HCT116 (cell line): Measurements from ENCODE around the gene CARD10. TPM values are rescaled to one million over a fixed set of nuclear protein-coding genes. Genes with fewer than 3 reads are reported as not detected.
A peak's percentile ranks its signal among the peaks of the same experiment; 100 is the strongest.

Experiments
- ATAC-seq: fragments of 200-7000 bp; cut with Tn5 transposase; 2 replicates; pipeline ENCODE4 v1.9.1; 2020; ENCODE audit warnings: mild to moderate bottlenecking, moderate library complexity
- BruUV-seq: library from RNA; stranded (reverse); fragments of 400-500 nt; replicated peaks from 2 replicates; lab custom pipeline; 2021; lab: Mats Ljungman, UMichigan
- CTCF ChIA-PET: fragments of 300-600 bp; sonication (Branson Sonifier 250); formaldehyde crosslinking; loops from one replicate; lab custom pipeline; 2021; ENCODE audit warnings: antibody characterized with exemption; lab: Charles Lee
- POLR2A ChIA-PET: fragments of 300-600, 350-600 bp; sonication (Branson Sonifier 250); formaldehyde crosslinking; loops from one replicate; lab custom pipeline; 2021; ENCODE audit warnings: antibody characterized with exemption; lab: Charles Lee
- RAD21 ChIA-PET, 2 experiments: fragments of 300-600 bp; sonication (Branson Sonifier 250); formaldehyde crosslinking; loops; one replicate each; lab custom pipeline; 2023; ENCODE audit warnings: low total read pairs in 2 of 2; ENCODE audit not compliant: uncharacterized antibody in 2 of 2, unreplicated experiment in 2 of 2, low non-redundant PET in 1 of 2; lab: Charles Lee
- DNase-seq: peaks from one replicate; pipeline ENCODE4 v3.0.0-alpha.2; 2010; ENCODE audit warnings: low read depth, low spot score
- H2AFZ ChIP-seq: fragments of 200-600 bp; shearing (Covaris generic), sonication (generic); 2 replicates; pipeline ENCODE4 v1.6.1; 2017; ENCODE audit warnings: low read depth, mixed run types, mixed read lengths, antibody characterized with exemption, low read length; ENCODE audit not compliant: poor library complexity, severe bottlenecking
- H3K27ac ChIP-seq: 2 replicates; pipeline ENCODE4 v1.5.1; 2012; ENCODE audit warnings: low read depth, low read length
- H3K27me3 ChIP-seq: fragments of 200-600 bp; sonication (generic); 2 replicates; pipeline ENCODE4 v1.6.1; 2016; ENCODE audit warnings: mixed run types, low read length, mixed read lengths; ENCODE audit not compliant: insufficient read depth
- H3K36me3 ChIP-seq, 2 experiments: fragments of 200-500 bp in 1 of 2; fragments of 200-600 bp in 1 of 2; sonication (Bioruptor generic) in 1 of 2; sonication (generic) in 1 of 2; 2 replicates each; pipeline versions ENCODE4 v1.5.1 to v1.6.1; 2014 to 2016; ENCODE audit warnings: low read length in 2 of 2, inconsistent platforms in 1 of 2, mixed read lengths in 1 of 2, mixed run types in 1 of 2; ENCODE audit not compliant: insufficient read depth in 2 of 2, control insufficient read depth in 1 of 2
- H3K4me1 ChIP-seq, 2 experiments: fragments of 200-600 bp in 1 of 2; sonication (generic) in 1 of 2; 2 replicates each; pipeline versions ENCODE4 v1.5.1 to v1.6.1; 2012 to 2017; ENCODE audit warnings: low read length in 2 of 2, inconsistent platforms in 1 of 2, mild to moderate bottlenecking in 1 of 2, mixed read lengths in 1 of 2, mixed run types in 1 of 2, moderate library complexity in 1 of 2; ENCODE audit not compliant: insufficient read depth in 2 of 2, control insufficient read depth in 1 of 2
- H3K4me2 ChIP-seq: fragments of 200-600 bp; sonication (generic); 2 replicates; pipeline ENCODE4 v1.6.1; 2017; ENCODE audit warnings: mixed run types, low read length, mixed read lengths
- H3K4me3 ChIP-seq, 2 experiments: fragments of 200-600 bp in 1 of 2; sonication (generic) in 1 of 2; replicated peaks in 1 of 2; 2 replicates each; pipeline ENCODE4 v1.5.1; 2011 to 2016; ENCODE audit warnings: low read length in 2 of 2, control low read depth in 1 of 2, low read depth in 1 of 2, mild to moderate bottlenecking in 1 of 2, mixed read lengths in 1 of 2, mixed run types in 1 of 2
- H3K79me2 ChIP-seq: fragments of 200-600 bp; sonication (generic); 2 replicates; pipeline ENCODE4 v1.6.1; 2017; ENCODE audit warnings: mild to moderate bottlenecking, mixed run types, low read length, moderate library complexity, mixed read lengths; ENCODE audit not compliant: insufficient read depth
- H3K9ac ChIP-seq: fragments of 200-600 bp; sonication (generic); 2 replicates; pipeline ENCODE4 v1.6.1; 2016; ENCODE audit warnings: low read length, mixed read lengths
- H3K9me2 ChIP-seq: fragments of 200-600 bp; sonication (generic), shearing (Covaris generic); 2 replicates; pipeline ENCODE4 v1.6.1; 2017; ENCODE audit warnings: mixed run types, mild to moderate bottlenecking, moderate library complexity; ENCODE audit not compliant: insufficient read depth
- H3K9me3 ChIP-seq, 2 experiments: fragments of 200-500 bp in 1 of 2; fragments of 200-600 bp in 1 of 2; sonication (Bioruptor generic) in 1 of 2; sonication (generic) in 1 of 2; 2 replicates each; pipeline ENCODE4 v1.6.1; 2014 to 2017; ENCODE audit warnings: low read length in 2 of 2, mixed read lengths in 2 of 2, inconsistent platforms in 1 of 2, low read depth in 1 of 2, mild to moderate bottlenecking in 1 of 2, mixed run types in 1 of 2, moderate library complexity in 1 of 2; ENCODE audit not compliant: control insufficient read depth in 1 of 2, insufficient read depth in 1 of 2
- H4K20me1 ChIP-seq: fragments of 200-600 bp; sonication (generic), shearing (Covaris generic); 2 replicates; pipeline ENCODE4 v1.6.1; 2017; ENCODE audit warnings: mixed run types, mild to moderate bottlenecking, moderate library complexity; ENCODE audit not compliant: insufficient read depth
- EGR1 ChIP-seq: IDR thresholded peaks from 2 replicates; pipeline ENCODE4 v1.6.1; 2012; ENCODE audit warnings: low read depth
- ELF1 ChIP-seq: IDR thresholded peaks from 2 replicates; pipeline ENCODE4 v1.6.1; 2012; ENCODE audit warnings: low read depth, borderline replicate concordance
- FOSL1 ChIP-seq: IDR thresholded peaks from 2 replicates; pipeline ENCODE4 v1.6.1; 2012; ENCODE audit warnings: low read depth
- JUND ChIP-seq: IDR thresholded peaks from 2 replicates; pipeline ENCODE4 v1.6.1; 2012
- MAX ChIP-seq: IDR thresholded peaks from 2 replicates; pipeline ENCODE4 v1.6.1; 2012
- POLR2A ChIP-seq: IDR thresholded peaks from 2 replicates; pipeline ENCODE4 v1.7.0; 2011; ENCODE audit warnings: borderline replicate concordance; ENCODE audit not compliant: insufficient read depth, insufficient read length; ENCODE audit errors: extremely low read depth
- POLR2AphosphoS5 ChIP-seq: IDR thresholded peaks from 2 replicates; pipeline ENCODE4 v1.6.1; 2011; ENCODE audit warnings: mild to moderate bottlenecking, low read depth, low read length, moderate library complexity
- RAD21 ChIP-seq: IDR thresholded peaks from 2 replicates; pipeline ENCODE4 v1.6.1; 2012; ENCODE audit warnings: low read depth, mild to moderate bottlenecking
- SIN3A ChIP-seq: IDR thresholded peaks from 2 replicates; pipeline ENCODE4 v1.6.1; 2012; ENCODE audit warnings: low read depth
- SP1 ChIP-seq: IDR thresholded peaks from 2 replicates; pipeline ENCODE4 v1.6.1; 2012; ENCODE audit warnings: low read depth
- SRF ChIP-seq: IDR thresholded peaks from 2 replicates; pipeline ENCODE4 v1.6.1; 2012; ENCODE audit warnings: low read depth
- YY1 ChIP-seq: IDR thresholded peaks from 2 replicates; pipeline ENCODE4 v1.6.1; 2011; ENCODE audit warnings: low read length, low read depth, moderate library complexity, mild to moderate bottlenecking; ENCODE audit not compliant: insufficient replicate concordance; ENCODE audit errors: extremely low read depth
- ZBTB33 ChIP-seq: IDR thresholded peaks from 2 replicates; pipeline ENCODE4 v1.6.1; 2011; ENCODE audit warnings: mild to moderate bottlenecking, low read length, moderate library complexity; ENCODE audit not compliant: insufficient replicate concordance; ENCODE audit errors: extremely low read depth
- ZNF274 ChIP-seq: fragments of 200-500 bp; sonication (Bioruptor generic); IDR thresholded peaks from 2 replicates; pipeline ENCODE4 v1.6.1; 2014; ENCODE audit warnings: mild to moderate bottlenecking, low read depth, low read length, inconsistent platforms
- intact Hi-C: fragments of 100-400 bp; cut with micrococcal nuclease; formaldehyde crosslinking; loops from 2 replicates; pipeline ENCODE4 v1.10.0; 2022
- total RNA-seq: library from RNA; stranded (reverse); gene quantifications from one replicate; pipeline ENCODE4 v1.2.1, GENCODE V29; 2021; ENCODE audit not compliant: unreplicated experiment
- TF ChIP-seq, protein P1 (sequence below): IDR thresholded peaks from 2 replicates; pipeline ENCODE4 v1.6.1; 2012; ENCODE audit warnings: low read depth

Gene CARD10
- total RNA-seq, 1 experiment from 2014 or later: 32.0 TPM

GRCh38 chr22:37558815-37559214, 39.6 kb upstream of the CARD10 start:
- CTCF ChIA-PET: interaction anchor here (0.7 to 1.4 kb wide), 3 partner anchors 9 to 34 kb away, joined by 3 to 4 read pairs (median 3); no protein-coding TSS in a partner anchor
- Histone ChIP-seq H3K79me2 (peaks cover 35% of the 10 kb centered on the region), H3K9me3 (no peaks in the 10 kb centered on the region), H3K36me3 (peaks cover 0 to 14% of the 10 kb centered on the region in 2 experiments; a peak in 1 of 4 replicates), H3K4me1 (peaks cover 32 to 50% of the 10 kb centered on the region in 2 experiments), H2AFZ (no peak overlapping the region), H3K4me3 (no peak overlapping the region), H3K27me3 (no peaks in the 10 kb centered on the region), H3K4me2 (peak overlapping the region; percentile 93; the same call in 1 of the 2 replicates), H3K9me2 (no peaks in the 10 kb centered on the region), H3K27ac (0 out of 2 replicates have a peak overlapping the region, but pooled peaks have one; percentile 99), H4K20me1 (no peaks in the 10 kb centered on the region), H3K9ac (peak overlapping the region; percentile 95; the same call in 1 of the 2 replicates)
- POLR2A ChIA-PET: interaction anchor here (1.1 kb wide), 1 partner anchor 15 kb away, joined by 3 read pairs; no protein-coding TSS in a partner anchor
- RAD21 ChIA-PET: interaction anchor here in 1 of 2 experiments (1.1 kb wide), 1 partner anchor 21 kb away, joined by 3 read pairs; no protein-coding TSS in a partner anchor
- no TSS peak for BruUV-seq
- TF ChIP-seq JUND (no peak), SIN3A (no peak), FOSL1 (no peak), ZNF274 (no peak), MAX (no peak), ZBTB33 (no peak), POLR2A (no peak), YY1 (no peak), SRF (no peak), SP1 (no peak), ELF1 (no peak), EGR1 (no peak), POLR2AphosphoS5 (no peak), RAD21 (no peak)
- TF ChIP-seq, protein P1, sequence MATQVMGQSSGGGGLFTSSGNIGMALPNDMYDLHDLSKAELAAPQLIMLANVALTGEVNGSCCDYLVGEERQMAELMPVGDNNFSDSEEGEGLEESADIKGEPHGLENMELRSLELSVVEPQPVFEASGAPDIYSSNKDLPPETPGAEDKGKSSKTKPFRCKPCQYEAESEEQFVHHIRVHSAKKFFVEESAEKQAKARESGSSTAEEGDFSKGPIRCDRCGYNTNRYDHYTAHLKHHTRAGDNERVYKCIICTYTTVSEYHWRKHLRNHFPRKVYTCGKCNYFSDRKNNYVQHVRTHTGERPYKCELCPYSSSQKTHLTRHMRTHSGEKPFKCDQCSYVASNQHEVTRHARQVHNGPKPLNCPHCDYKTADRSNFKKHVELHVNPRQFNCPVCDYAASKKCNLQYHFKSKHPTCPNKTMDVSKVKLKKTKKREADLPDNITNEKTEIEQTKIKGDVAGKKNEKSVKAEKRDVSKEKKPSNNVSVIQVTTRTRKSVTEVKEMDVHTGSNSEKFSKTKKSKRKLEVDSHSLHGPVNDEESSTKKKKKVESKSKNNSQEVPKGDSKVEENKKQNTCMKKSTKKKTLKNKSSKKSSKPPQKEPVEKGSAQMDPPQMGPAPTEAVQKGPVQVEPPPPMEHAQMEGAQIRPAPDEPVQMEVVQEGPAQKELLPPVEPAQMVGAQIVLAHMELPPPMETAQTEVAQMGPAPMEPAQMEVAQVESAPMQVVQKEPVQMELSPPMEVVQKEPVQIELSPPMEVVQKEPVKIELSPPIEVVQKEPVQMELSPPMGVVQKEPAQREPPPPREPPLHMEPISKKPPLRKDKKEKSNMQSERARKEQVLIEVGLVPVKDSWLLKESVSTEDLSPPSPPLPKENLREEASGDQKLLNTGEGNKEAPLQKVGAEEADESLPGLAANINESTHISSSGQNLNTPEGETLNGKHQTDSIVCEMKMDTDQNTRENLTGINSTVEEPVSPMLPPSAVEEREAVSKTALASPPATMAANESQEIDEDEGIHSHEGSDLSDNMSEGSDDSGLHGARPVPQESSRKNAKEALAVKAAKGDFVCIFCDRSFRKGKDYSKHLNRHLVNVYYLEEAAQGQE: no peak
- ATAC-seq (no peak), DNase-seq (no peak)
- intact Hi-C loops: no loop called here
